HG03575 (cell line): ENCODE data around the gene TBC1D5.
"Not testable (repeated sequence)": the region's sequence is repeated elsewhere in the genome, so short reads cannot be mapped to it uniquely, and the experiment has no call there.

Experiments
- ATAC-seq: cut with Tn5 transposase; IDR thresholded peaks from one replicate; pipeline ENCODE4 v1.9.1; 2021; ENCODE audit not compliant: unreplicated experiment, insufficient number of reproducible peaks, low FRiP score; ENCODE audit errors: extremely low read depth

The TBC1D5 gene

GRCh38 chr3:17625133-17625532 is 117.3 kb downstream of the TBC1D5 start:
- no peak for ATAC-seq

GRCh38 chr3:17623464-17623863 is 119.0 kb downstream of the TBC1D5 start:
- ATAC-seq, result no peak

GRCh38 chr3:17619968-17620367 is 122.5 kb downstream of the TBC1D5 start:
- no peak for ATAC-seq

- ATAC-seq, result not testable (repeated sequence)
Measured at GRCh38 chr3:17613017-17613416, 129.4 kb downstream of the TBC1D5 start.

GRCh38 chr3:17607905-17608304 is 134.5 kb downstream of the TBC1D5 start:
- no peak for ATAC-seq

GRCh38 chr3:17605934-17606333 is 136.5 kb downstream of the TBC1D5 start:
- ATAC-seq, result no peak

- ATAC-seq, result no peak
Measured at GRCh38 chr3:17605032-17605431, 137.4 kb downstream of the TBC1D5 start.

- ATAC-seq, result no peak
Measured at GRCh38 chr3:17602126-17602525, 140.3 kb downstream of the TBC1D5 start.

GRCh38 chr3:17592956-17593355 is 149.5 kb downstream of the TBC1D5 start:
- no peak for ATAC-seq

- ATAC-seq, result no peak
Measured at GRCh38 chr3:17590465-17590864, 152.0 kb downstream of the TBC1D5 start.

- ATAC-seq, result no peak
Measured at GRCh38 chr3:17589888-17590287, 152.5 kb downstream of the TBC1D5 start.

- ATAC-seq, result no peak
Measured at GRCh38 chr3:17588422-17588821, 154.0 kb downstream of the TBC1D5 start.

GRCh38 chr3:17585394-17586325 is 156.8 kb downstream of the TBC1D5 start:
- no peak for ATAC-seq

GRCh38 chr3:17584066-17584465 is 158.4 kb downstream of the TBC1D5 start:
- no peak for ATAC-seq

GRCh38 chr3:17583530-17583929 is 158.9 kb downstream of the TBC1D5 start:
- no peak for ATAC-seq

GRCh38 chr3:17581421-17582080 is 160.9 kb downstream of the TBC1D5 start:
- no peak for ATAC-seq

- ATAC-seq, result no peak
Measured at GRCh38 chr3:17580901-17581300, 161.5 kb downstream of the TBC1D5 start.

GRCh38 chr3:17579289-17580031 is 163.0 kb downstream of the TBC1D5 start:
- ATAC-seq, result peak; percentile 95

GRCh38 chr3:17577796-17578520 is 164.5 kb downstream of the TBC1D5 start:
- ATAC-seq, result no peak
